Suprapubic skin (tissue), 3 donors: ENCODE data around the gene SOX9.

ENCODE experiments used
- EP300 ChIP-seq: sonication (generic); formaldehyde crosslinking; IDR thresholded peaks from one replicate; pipeline ENCODE4 v1.6.1; 2017; ENCODE audit warnings: antibody characterized with exemption
- POLR2A ChIP-seq, 2 donors: fragments of 450-650 bp; IDR thresholded peaks; one replicate each; pipeline ENCODE4 v1.6.1; 2017; ENCODE audit warnings: antibody characterized with exemption in 2 of 2, mild to moderate bottlenecking in 2 of 2, moderate library complexity in 2 of 2
- TF ChIP-seq, protein P1 (sequence below), 2 donors: fragments of 200-600 bp in 1 of 2; fragments of 450-650 bp in 1 of 2; sonication (generic) in 1 of 2; IDR thresholded peaks; one replicate each; pipeline ENCODE4 v1.5.1; 2016 to 2019; ENCODE audit warnings: antibody characterized with exemption in 2 of 2, mild to moderate bottlenecking in 1 of 2, moderate library complexity in 1 of 2

DNA sequence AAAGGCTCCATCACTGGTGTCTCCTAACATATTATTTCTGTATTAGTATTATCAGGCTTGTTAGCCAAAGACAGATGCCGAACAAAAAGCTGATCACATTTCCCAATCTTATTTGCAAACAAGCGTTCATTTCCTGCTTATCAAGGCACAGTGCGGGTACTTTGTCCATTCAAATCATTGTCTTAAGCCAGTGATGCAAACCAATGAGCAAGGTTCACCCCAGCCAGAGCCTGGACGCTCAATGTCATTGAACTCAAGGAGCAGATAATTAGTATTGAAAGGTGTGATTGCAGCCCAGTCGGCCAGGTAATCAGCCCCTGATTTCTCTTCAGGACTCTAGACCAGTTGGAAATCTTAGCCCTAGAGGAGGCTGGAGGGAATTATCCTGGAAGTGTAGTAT is 20.4 kb upstream of the SOX9 start:
- TF ChIP-seq POLR2A (IDR thresholded peaks at IDR 0.05) (no peak), EP300 (no peak)
- TF ChIP-seq, protein P1, sequence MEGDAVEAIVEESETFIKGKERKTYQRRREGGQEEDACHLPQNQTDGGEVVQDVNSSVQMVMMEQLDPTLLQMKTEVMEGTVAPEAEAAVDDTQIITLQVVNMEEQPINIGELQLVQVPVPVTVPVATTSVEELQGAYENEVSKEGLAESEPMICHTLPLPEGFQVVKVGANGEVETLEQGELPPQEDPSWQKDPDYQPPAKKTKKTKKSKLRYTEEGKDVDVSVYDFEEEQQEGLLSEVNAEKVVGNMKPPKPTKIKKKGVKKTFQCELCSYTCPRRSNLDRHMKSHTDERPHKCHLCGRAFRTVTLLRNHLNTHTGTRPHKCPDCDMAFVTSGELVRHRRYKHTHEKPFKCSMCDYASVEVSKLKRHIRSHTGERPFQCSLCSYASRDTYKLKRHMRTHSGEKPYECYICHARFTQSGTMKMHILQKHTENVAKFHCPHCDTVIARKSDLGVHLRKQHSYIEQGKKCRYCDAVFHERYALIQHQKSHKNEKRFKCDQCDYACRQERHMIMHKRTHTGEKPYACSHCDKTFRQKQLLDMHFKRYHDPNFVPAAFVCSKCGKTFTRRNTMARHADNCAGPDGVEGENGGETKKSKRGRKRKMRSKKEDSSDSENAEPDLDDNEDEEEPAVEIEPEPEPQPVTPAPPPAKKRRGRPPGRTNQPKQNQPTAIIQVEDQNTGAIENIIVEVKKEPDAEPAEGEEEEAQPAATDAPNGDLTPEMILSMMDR (IDR thresholded peaks at IDR 0.05) = no peak
